Keratinocyte (primary cell): ENCODE data around the gene CCDC7.

Experiments
- EZH2 ChIP-seq: IDR thresholded peaks from one replicate; pipeline ENCODE4 v1.6.1; 2012; ENCODE audit warnings: inconsistent platforms, mild to moderate bottlenecking, low read length, moderate library complexity
- TF ChIP-seq, protein P1 (sequence below), 3 experiments: IDR thresholded peaks in 1 of 3; conservative IDR thresholded peaks in 1 of 3; optimal IDR thresholded peaks in 1 of 3; 2 replicates in 2 of 3; 3 replicates in 1 of 3; pipeline versions ENCODE3 to v1.5.1; 2011; ENCODE audit warnings: low read length in 3 of 3, mild to moderate bottlenecking in 3 of 3, moderate library complexity in 2 of 3, control low read depth in 1 of 3, inconsistent platforms in 1 of 3; ENCODE audit not compliant: insufficient read depth in 2 of 3; ENCODE audit errors: extremely low read depth in 1 of 3

- TF ChIP-seq, protein P1, sequence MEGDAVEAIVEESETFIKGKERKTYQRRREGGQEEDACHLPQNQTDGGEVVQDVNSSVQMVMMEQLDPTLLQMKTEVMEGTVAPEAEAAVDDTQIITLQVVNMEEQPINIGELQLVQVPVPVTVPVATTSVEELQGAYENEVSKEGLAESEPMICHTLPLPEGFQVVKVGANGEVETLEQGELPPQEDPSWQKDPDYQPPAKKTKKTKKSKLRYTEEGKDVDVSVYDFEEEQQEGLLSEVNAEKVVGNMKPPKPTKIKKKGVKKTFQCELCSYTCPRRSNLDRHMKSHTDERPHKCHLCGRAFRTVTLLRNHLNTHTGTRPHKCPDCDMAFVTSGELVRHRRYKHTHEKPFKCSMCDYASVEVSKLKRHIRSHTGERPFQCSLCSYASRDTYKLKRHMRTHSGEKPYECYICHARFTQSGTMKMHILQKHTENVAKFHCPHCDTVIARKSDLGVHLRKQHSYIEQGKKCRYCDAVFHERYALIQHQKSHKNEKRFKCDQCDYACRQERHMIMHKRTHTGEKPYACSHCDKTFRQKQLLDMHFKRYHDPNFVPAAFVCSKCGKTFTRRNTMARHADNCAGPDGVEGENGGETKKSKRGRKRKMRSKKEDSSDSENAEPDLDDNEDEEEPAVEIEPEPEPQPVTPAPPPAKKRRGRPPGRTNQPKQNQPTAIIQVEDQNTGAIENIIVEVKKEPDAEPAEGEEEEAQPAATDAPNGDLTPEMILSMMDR (optimal IDR thresholded peaks at IDR 0.05 in 1 of 3, IDR thresholded peaks at IDR 0.05 in 1 of 3, conservative IDR thresholded peaks at IDR 0.05 in 1 of 3; ENCODE audit: extremely low read depth in 1 of 3, insufficient read depth in 2 of 3, low read length in 3 of 3), result peak in 1 of 3 experiments; percentile 23
- no peak for TF ChIP-seq EZH2
Measured at GRCh38 chr10:32445740-32446535, at the start of gene CCDC7.
